NOMO-1 treated with DMSO at 0.1 percent for 48 hours (cell line): ENCODE results near the gene SFMBT2.

ENCODE experiments used
- DNase-seq: peaks from one replicate; lab custom pipeline; 2025; ENCODE audit not compliant: unreplicated experiment; lab: John Stamatoyannopoulos, UW

The SFMBT2 gene

DNA sequence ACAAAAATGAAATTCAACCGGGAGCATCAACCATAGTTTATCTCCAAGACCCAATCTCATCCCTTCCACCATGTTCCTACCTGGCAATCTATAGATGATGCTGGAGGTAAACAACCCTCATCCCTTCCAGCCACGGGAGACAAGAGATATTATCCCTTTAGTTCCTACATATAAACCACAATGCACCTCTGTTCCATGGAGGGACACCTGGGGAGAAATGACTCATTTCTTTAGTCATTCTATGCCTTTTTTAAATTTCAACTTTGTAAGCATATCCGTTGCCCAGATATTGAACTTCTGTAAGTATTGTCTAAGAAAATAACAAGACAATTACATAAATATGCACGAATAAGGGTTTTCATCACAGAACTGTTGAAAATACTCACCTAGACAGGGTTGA, 15.5 kb upstream of the SFMBT2 start:
- no peak for DNase-seq

- DNase-seq: no peak
Observed at GRCh38 chr10:7425691-7426090, 14.9 kb upstream of the SFMBT2 start.

DNA sequence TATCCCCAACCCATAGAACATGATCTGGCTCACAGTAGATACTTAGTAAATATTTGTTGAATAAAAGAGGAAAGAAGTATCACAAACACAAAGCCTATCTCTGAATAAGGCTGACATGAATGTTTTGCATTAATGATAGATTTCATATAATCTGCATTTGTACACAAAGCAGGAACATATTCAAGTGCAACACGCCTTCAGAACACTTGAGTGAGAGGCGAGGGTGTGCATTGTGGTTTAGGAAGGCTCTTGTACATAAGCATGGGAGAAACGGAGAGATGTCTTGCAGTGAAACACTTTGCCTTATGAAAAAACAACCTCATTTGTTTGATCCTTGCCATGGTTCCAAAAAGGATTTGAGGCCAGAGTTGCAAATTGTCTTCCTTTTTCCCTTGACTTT, 14.1 kb upstream of the SFMBT2 start:
- DNase-seq: no peak

DNA sequence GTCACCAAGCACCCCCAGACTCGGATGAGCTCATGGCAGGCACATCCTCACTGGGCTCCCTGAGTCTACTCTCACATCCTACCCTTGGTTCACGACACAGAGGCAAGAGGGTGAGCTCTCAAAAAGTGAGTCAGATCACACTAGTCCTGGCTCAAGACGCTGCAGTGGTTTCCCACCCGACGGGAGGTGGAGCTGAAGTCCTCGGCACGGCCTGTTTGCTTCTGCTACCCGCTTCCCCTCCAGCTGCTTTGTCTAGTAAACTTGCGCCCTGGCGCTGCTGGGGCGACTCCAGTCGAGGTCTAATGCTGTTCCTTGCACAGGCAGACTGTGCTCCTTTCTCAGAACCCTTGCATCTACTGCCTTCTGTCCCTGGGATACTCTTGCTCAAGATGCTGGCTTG, 13.5 kb upstream of the SFMBT2 start:
- DNase-seq: peak; percentile 40

- no peak for DNase-seq
Observed at GRCh38 chr10:7423521-7423920, 12.7 kb upstream of the SFMBT2 start.

- DNase-seq: no peak
Observed at GRCh38 chr10:7421526-7421925, 10.7 kb upstream of the SFMBT2 start.

DNA sequence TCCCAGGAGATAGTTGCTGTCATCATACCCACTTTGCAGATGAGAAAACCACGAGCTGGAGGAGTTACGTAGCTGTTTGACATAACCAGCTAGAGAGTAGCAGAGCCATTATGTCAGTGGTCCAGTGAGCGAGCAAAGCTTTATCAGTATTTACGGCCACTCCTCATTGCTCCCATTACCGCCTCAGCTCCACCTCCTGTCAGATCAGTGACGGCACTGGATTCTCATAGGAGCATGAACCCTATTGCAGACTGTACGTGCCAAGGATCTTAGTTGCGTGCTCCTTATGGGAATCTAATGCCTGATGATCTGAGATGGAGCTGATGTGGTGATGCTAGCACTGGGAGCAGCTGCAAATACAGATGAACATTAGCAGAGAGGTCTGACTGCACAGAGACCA, 9.2 kb upstream of the SFMBT2 start:
- DNase-seq: no peak

DNA sequence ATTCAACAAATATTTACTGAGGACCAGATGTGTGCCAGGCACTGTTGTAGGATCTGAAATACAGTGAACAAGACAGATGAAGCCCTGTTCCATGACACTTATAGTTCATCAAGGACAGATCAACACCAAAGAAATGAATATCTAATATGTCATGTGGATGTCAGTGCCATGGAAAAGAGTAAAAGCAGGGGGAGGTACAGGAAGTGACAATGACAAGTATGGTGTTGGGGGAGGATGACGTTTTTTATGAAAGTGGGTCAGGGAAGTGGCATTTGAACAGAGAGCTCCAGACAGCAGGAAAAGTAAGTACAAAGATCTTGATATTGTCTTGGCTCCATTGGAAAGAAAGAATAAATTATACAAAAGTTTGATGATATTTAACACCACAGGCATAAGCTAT, 7.0 kb upstream of the SFMBT2 start:
- peak; percentile 1 for DNase-seq

DNA sequence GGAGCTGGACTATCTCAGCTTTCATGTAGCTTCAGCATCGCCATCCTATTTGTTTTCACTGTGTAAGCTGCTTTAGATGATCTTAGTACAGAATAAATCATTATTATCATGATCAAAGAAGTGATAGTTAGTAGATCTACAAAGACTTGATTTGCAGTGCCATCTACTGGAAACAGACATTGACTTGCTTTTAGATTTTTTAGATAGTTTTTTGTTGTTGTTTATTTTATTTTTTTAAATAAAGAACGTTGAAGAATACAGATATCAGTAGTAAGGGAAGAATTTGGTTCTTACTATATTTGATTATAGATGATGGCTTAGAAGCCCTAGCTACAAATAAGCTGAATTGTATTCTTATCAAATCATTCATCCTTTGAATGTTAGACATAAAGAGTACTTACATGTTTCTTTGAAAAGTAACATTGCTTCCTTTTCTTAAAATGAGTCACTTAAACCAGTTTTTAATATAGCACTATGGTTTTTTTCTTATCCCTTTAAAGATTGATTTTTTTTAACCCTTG, 6.3 kb upstream of the SFMBT2 start:
- DNase-seq: peak; percentile 46

DNA sequence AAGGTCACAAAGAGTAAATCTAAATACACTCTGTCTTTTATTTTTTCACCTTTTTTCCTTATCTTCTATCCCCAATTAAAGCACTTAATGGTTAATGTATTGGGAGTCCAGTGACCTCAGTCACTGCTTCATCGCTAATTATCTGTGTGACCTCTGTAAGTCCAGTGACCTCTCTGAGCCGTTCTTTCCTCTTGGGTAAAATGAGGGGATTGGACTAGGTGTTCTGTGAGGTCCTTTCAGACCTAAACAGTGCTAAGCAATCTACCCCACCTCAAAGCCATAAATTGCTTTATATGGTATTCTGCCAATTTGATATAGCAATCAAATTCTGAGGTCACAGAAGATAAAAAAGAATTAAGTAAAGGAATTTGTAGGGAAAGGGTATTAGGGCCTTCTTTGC, 3.9 kb upstream of the SFMBT2 start:
- no peak for DNase-seq

- DNase-seq: no peak
Observed at GRCh38 chr10:7412928-7413282, 2.1 kb upstream of the SFMBT2 start.

DNA sequence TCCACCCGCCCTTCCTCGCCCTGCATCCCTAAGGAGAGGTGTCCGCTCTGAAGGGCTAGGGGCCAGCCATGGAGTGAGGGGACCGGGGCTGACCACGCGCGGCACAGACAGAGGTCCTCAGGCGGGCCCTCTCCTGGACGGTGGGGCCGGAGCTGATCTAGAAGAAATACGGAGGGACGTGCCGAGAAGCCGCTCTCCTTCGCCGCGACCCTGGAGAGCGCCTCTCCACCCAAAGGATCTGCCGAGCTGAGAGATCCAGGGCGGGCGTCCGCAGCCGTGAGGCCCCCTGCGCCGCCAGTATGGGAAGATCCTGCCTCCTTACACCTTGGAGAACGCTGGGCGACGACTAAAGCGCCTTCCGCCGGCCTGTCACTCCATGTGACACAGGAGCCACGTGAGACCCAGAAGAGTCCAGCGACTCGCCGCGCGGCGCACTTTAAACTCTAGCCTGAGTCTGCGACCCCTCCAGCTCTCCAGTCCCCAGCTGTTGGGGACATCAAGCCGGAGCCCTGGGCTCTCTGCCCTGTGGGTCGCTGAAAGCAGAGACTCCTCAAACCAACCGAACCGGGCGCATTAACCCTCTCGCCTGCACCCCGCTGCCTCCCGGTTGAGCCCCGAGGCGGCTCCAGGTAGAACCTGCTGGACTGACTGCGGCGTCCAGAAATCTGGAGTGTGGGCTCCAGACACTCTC, 1.5 kb upstream of the SFMBT2 start:
- no peak for DNase-seq

DNA sequence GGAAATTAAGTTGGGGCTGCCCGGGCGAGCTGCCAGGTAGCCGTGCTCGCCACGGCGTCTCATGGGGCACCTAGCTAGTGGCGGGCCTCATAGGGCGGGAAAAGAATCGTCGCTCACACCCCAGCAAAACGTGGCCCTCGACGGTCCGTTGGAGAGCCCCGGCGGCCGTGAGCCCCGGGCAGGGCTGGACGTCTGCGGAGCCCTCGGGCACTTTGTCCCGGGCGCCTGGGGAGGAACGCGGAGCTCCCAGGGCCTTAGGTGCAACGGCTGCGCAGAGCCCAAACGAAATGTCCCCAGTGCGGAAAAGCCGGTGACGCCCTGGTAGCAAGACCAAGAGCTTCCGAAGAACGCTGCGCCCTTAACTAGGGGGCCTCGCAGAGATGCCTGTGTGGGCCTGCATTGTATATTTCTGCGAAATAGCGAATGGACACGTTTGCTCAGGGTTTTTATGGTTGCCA, 866 bp upstream of the SFMBT2 start:
- no peak for DNase-seq

DNA sequence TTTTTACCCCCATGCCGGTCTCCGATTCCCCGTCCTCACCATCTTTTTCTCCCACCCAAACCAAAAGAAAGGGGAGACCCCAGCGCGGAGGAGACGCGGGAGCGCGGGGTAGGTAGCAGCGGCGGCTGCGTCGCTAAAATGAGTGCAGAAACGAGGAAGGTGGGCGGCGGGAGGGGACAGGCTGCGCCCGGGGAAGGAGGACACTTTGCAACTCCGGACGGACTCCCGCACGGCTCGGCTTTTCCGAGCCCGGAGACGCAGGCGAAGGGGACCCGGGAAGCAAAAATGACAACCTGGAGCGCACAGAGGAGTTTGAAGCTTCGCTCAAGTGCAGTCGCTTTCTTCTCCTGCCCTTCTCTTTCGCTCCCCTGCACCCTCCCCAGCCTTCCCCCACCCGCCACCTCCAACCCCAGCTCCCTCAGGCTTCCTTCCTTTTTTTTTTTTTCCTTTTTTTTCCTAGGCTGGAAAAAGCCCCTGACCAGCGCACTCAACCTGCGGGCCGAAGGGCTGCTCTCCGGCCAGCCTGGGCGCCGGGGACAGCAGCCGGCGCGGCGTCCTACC, 453 bp downstream of the SFMBT2 start:
- peak; percentile 31 for DNase-seq

GRCh38 chr10:7409732-7410168, 1.1 kb downstream of the SFMBT2 start:
- DNase-seq: no peak

- DNase-seq: peak; percentile 58
Observed at GRCh38 chr10:7409045-7409731, 1.6 kb downstream of the SFMBT2 start.

- peak; percentile 37 for DNase-seq
Observed at GRCh38 chr10:7408291-7409044, 2.4 kb downstream of the SFMBT2 start.

- no peak for DNase-seq
Observed at GRCh38 chr10:7407368-7408290, 3.2 kb downstream of the SFMBT2 start.

GRCh38 chr10:7406712-7407333, 4.0 kb downstream of the SFMBT2 start:
- no peak for DNase-seq

GRCh38 chr10:7405637-7406036, 5.2 kb downstream of the SFMBT2 start:
- peak; percentile 58 for DNase-seq
